SK-N-SH treated with all-trans-retinoic acid at 6 μM for 48 hours (cell line): ENCODE results near the gene TNS3.

Experiments used
- ATAC-seq: fragments of 200-7000 bp; cut with Tn5 transposase; 3 replicates; pipeline ENCODE4 v1.9.1; 2020; ENCODE audit warnings: mild to moderate bottlenecking, moderate library complexity
- ARNTL ChIP-seq: fragments of 450-650 bp; formaldehyde crosslinking; IDR thresholded peaks from 2 replicates; pipeline ENCODE4 v1.5.0; 2020; ENCODE audit warnings: low read depth, mild to moderate bottlenecking, moderate library complexity, borderline replicate concordance
- BACH2 ChIP-seq: fragments of 250-450 bp; sonication (Bioruptor Pico); IDR thresholded peaks from 2 replicates; pipeline ENCODE4 v1.9.0; 2021; ENCODE audit warnings: mild to moderate bottlenecking, borderline replicate concordance
- CSDC2 ChIP-seq: fragments of 250-450 bp; sonication (Bioruptor Pico); IDR thresholded peaks from 2 replicates; pipeline ENCODE4 v1.5.0; 2020; ENCODE audit warnings: mild to moderate bottlenecking, moderate library complexity
- ESRRG ChIP-seq: fragments of 250-450 bp; sonication (Bioruptor Pico); IDR thresholded peaks from 2 replicates; pipeline ENCODE4 v1.6.1; 2021; ENCODE audit warnings: mild to moderate bottlenecking
- GLIS3 ChIP-seq: fragments of 250-450 bp; sonication (Bioruptor Pico); IDR thresholded peaks from 2 replicates; pipeline ENCODE4 v1.5.0; 2020; ENCODE audit warnings: mild to moderate bottlenecking, moderate library complexity
- ISL1 ChIP-seq: fragments of 250-450 bp; sonication (Bioruptor Pico); IDR thresholded peaks from 2 replicates; pipeline ENCODE4 v2.1.2; 2022; ENCODE audit warnings: mild to moderate bottlenecking, moderate library complexity
- OSR1 ChIP-seq: fragments of 250-450 bp; sonication (Bioruptor Pico); IDR thresholded peaks from 2 replicates; pipeline ENCODE4 v1.8.0; 2022; ENCODE audit warnings: moderate library complexity, mild to moderate bottlenecking, inconsistent platforms
- PPARA ChIP-seq: fragments of 250-450 bp; sonication (Bioruptor Pico); IDR thresholded peaks from 2 replicates; pipeline ENCODE4 v1.5.0; 2020; ENCODE audit warnings: mild to moderate bottlenecking, borderline replicate concordance
- RARB ChIP-seq: fragments of 250-450 bp; sonication (Bioruptor Pico); IDR thresholded peaks from 2 replicates; pipeline ENCODE4 v1.8.0; 2021; ENCODE audit warnings: mild to moderate bottlenecking, moderate library complexity
- SNAI2 ChIP-seq: fragments of 250-450 bp; sonication (Bioruptor Pico); IDR thresholded peaks from 2 replicates; pipeline ENCODE4 v1.5.0; 2020; ENCODE audit warnings: mild to moderate bottlenecking, moderate library complexity
- TCF4 ChIP-seq: fragments of 250-450 bp; sonication (Bioruptor Pico); IDR thresholded peaks from 2 replicates; pipeline ENCODE4 v1.8.0; 2021; ENCODE audit warnings: mild to moderate bottlenecking, moderate library complexity, borderline replicate concordance
- TOX ChIP-seq: fragments of 250-450 bp; sonication (Bioruptor Pico); IDR thresholded peaks from 2 replicates; pipeline ENCODE4 v1.8.0; 2021; ENCODE audit warnings: mild to moderate bottlenecking, moderate library complexity, borderline replicate concordance
- ZC3H10 ChIP-seq: fragments of 250-450 bp; sonication (Bioruptor Pico); IDR thresholded peaks from 2 replicates; pipeline ENCODE4 v1.5.1; 2021; ENCODE audit warnings: mild to moderate bottlenecking, moderate library complexity
- ZFP3 ChIP-seq: fragments of 250-450 bp; sonication (Bioruptor Pico); IDR thresholded peaks from 2 replicates; pipeline ENCODE4 v1.5.0; 2020; ENCODE audit warnings: mild to moderate bottlenecking, moderate library complexity
- ZFP30 ChIP-seq: fragments of 450-650 bp; formaldehyde crosslinking; IDR thresholded peaks from 2 replicates; pipeline ENCODE4 v1.5.0; 2022; ENCODE audit warnings: mild to moderate bottlenecking, moderate library complexity
- ZNF565 ChIP-seq: fragments of 450-650 bp; formaldehyde crosslinking; conservative IDR thresholded peaks from 2 replicates; pipeline ENCODE4 v1.5.0; 2020; ENCODE audit warnings: low read depth, mild to moderate bottlenecking, moderate library complexity
- ZNF70 ChIP-seq: fragments of 450-650 bp; formaldehyde crosslinking; IDR thresholded peaks from 2 replicates; pipeline ENCODE4 v1.5.0; 2020; ENCODE audit warnings: mild to moderate bottlenecking, moderate library complexity
- ZNF8 ChIP-seq: fragments of 450-650 bp; formaldehyde crosslinking; IDR thresholded peaks from 2 replicates; pipeline ENCODE4 v1.5.0; 2020; ENCODE audit warnings: mild to moderate bottlenecking, moderate library complexity
- TF ChIP-seq, protein P1 (sequence below): fragments of 250-450 bp; sonication (Bioruptor Pico); IDR thresholded peaks from 2 replicates; pipeline ENCODE4 v1.8.0; 2020; ENCODE audit warnings: mild to moderate bottlenecking, moderate library complexity, borderline replicate concordance
- TF ChIP-seq, protein P2 (sequence below): fragments of 250-450 bp; sonication (Bioruptor Pico); IDR thresholded peaks from 2 replicates; pipeline ENCODE4 v1.8.0; 2021; ENCODE audit warnings: low read depth, mild to moderate bottlenecking, moderate library complexity, borderline replicate concordance
- TF ChIP-seq, protein P3 (sequence below): fragments of 250-450 bp; sonication (Bioruptor Pico); IDR thresholded peaks from 2 replicates; pipeline ENCODE4 v1.5.0; 2020; ENCODE audit warnings: mild to moderate bottlenecking, moderate library complexity
- TF ChIP-seq, protein P4 (sequence below): fragments of 250-450 bp; sonication (Bioruptor Pico); IDR thresholded peaks from 2 replicates; pipeline ENCODE4 v1.5.1; 2021; ENCODE audit warnings: mild to moderate bottlenecking, moderate library complexity

TNS3 gene

DNA sequence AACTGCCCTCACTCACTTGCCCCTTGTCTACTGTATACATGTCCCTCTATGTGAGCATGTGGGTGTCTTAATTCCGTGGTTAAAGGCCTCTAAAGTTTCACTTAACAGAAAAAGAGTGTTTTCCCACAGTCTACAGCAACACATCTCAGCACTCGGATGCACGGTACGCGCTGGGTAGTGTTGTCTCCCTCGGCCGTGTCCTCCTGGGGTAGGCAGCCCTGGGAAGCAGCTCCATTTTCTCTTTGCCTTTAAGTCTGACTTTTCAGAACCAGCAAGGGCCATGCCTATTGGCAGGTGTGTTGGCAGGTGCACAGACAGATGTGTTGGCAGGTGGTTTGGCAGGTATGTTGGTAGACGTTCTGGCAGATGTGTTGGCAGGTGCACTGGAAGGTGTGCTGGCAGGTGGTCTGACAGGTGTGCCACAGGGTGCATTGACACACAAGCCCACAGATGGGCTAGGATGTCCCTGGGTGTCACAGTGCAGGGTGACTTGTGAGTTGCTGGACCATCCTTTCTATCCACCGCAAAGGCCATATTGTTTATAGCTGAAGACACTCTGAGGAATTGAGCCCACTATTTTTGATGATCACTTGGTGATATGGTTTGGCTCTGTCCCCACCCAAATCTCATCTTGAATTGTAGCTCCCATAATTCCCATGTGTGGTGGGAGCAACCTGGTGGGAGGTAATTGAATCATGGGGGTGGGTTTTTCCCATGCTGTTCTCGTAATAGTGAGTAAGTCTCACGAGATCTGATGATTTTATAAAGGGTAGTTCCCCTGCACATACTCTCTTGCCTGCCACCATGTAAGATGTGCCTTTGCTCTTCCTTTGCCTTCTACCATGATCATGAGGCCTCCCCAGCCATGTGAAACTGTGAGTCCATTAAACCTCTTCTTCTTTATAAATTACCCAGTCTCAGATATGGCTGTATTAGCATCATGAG, 296.9 kb downstream of the TNS3 start:
- ATAC-seq: no peak
- TF ChIP-seq, protein P1, sequence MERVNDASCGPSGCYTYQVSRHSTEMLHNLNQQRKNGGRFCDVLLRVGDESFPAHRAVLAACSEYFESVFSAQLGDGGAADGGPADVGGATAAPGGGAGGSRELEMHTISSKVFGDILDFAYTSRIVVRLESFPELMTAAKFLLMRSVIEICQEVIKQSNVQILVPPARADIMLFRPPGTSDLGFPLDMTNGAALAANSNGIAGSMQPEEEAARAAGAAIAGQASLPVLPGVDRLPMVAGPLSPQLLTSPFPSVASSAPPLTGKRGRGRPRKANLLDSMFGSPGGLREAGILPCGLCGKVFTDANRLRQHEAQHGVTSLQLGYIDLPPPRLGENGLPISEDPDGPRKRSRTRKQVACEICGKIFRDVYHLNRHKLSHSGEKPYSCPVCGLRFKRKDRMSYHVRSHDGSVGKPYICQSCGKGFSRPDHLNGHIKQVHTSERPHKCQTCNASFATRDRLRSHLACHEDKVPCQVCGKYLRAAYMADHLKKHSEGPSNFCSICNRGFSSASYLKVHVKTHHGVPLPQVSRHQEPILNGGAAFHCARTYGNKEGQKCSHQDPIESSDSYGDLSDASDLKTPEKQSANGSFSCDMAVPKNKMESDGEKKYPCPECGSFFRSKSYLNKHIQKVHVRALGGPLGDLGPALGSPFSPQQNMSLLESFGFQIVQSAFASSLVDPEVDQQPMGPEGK (CRISPR knock-in tag): no peak
- TF ChIP-seq ZNF70 (CRISPR knock-in tag): no peak
- no peak for TF ChIP-seq RARB (CRISPR knock-in tag)
- TF ChIP-seq, protein P2, sequence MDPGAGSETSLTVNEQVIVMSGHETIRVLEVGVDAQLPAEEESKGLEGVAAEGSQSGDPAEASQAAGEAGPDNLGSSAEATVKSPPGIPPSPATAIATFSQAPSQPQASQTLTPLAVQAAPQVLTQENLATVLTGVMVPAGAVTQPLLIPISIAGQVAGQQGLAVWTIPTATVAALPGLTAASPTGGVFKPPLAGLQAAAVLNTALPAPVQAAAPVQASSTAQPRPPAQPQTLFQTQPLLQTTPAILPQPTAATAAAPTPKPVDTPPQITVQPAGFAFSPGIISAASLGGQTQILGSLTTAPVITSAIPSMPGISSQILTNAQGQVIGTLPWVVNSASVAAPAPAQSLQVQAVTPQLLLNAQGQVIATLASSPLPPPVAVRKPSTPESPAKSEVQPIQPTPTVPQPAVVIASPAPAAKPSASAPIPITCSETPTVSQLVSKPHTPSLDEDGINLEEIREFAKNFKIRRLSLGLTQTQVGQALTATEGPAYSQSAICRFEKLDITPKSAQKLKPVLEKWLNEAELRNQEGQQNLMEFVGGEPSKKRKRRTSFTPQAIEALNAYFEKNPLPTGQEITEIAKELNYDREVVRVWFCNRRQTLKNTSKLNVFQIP (CRISPR knock-in tag): no peak
- no peak for TF ChIP-seq OSR1 (CRISPR knock-in tag)
- TF ChIP-seq, protein P3, sequence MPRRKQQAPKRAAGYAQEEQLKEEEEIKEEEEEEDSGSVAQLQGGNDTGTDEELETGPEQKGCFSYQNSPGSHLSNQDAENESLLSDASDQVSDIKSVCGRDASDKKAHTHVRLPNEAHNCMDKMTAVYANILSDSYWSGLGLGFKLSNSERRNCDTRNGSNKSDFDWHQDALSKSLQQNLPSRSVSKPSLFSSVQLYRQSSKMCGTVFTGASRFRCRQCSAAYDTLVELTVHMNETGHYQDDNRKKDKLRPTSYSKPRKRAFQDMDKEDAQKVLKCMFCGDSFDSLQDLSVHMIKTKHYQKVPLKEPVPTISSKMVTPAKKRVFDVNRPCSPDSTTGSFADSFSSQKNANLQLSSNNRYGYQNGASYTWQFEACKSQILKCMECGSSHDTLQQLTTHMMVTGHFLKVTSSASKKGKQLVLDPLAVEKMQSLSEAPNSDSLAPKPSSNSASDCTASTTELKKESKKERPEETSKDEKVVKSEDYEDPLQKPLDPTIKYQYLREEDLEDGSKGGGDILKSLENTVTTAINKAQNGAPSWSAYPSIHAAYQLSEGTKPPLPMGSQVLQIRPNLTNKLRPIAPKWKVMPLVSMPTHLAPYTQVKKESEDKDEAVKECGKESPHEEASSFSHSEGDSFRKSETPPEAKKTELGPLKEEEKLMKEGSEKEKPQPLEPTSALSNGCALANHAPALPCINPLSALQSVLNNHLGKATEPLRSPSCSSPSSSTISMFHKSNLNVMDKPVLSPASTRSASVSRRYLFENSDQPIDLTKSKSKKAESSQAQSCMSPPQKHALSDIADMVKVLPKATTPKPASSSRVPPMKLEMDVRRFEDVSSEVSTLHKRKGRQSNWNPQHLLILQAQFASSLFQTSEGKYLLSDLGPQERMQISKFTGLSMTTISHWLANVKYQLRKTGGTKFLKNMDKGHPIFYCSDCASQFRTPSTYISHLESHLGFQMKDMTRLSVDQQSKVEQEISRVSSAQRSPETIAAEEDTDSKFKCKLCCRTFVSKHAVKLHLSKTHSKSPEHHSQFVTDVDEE (CRISPR knock-in tag): no peak
- no peak for TF ChIP-seq ZNF8 (CRISPR knock-in tag)
- TF ChIP-seq ZFP3: no peak
- no peak for TF ChIP-seq BACH2
- TF ChIP-seq PPARA (CRISPR knock-in tag): no peak
- TF ChIP-seq SNAI2 (CRISPR knock-in tag): no peak
- no peak for TF ChIP-seq TOX (CRISPR knock-in tag)
- TF ChIP-seq ZNF565 (CRISPR knock-in tag): no peak

DNA sequence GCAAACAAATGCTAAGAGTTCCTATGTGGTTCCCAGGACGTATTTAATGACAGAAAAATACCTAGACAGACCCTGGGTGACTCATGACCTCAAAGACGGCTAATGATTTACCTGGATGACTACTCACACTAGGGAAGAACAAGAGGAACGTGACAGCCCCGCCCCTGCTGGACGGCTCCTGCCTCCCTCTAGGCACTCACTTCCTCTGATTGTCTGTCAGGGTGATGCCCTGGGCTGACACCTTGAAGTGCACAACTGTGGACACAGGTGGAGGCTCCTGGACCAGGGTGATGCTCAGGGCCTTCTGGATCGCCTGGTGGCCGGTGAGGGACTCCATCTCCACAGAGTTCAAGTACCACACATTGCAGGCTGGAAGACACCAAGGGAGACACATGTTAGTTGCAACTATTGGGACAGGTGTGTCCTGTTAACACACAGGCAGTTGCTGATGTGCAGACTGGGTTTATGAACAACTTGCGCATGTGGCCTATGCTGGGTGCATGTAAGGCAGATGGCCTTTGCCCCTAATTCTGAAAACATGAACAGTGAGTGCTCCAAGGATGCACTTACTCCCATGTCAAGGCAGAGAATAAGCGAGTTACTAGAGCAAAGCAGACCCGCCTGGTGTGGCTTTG, 298.3 kb downstream of the TNS3 start:
- TF ChIP-seq RARB (CRISPR knock-in tag): no peak
- TF ChIP-seq, protein P4, sequence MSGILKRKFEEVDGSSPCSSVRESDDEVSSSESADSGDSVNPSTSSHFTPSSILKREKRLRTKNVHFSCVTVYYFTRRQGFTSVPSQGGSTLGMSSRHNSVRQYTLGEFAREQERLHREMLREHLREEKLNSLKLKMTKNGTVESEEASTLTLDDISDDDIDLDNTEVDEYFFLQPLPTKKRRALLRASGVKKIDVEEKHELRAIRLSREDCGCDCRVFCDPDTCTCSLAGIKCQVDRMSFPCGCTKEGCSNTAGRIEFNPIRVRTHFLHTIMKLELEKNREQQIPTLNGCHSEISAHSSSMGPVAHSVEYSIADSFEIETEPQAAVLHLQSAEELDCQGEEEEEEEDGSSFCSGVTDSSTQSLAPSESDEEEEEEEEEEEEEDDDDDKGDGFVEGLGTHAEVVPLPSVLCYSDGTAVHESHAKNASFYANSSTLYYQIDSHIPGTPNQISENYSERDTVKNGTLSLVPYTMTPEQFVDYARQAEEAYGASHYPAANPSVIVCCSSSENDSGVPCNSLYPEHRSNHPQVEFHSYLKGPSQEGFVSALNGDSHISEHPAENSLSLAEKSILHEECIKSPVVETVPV (CRISPR knock-in tag): no peak
- TF ChIP-seq ARNTL (CRISPR knock-in tag): no peak
- no peak for TF ChIP-seq ESRRG (CRISPR knock-in tag)
- no peak for TF ChIP-seq PPARA (CRISPR knock-in tag)
- no peak for TF ChIP-seq ZC3H10 (CRISPR knock-in tag)
- no peak for TF ChIP-seq ZNF565 (CRISPR knock-in tag)
- TF ChIP-seq, protein P2 (CRISPR knock-in tag): no peak
- no peak for TF ChIP-seq ZFP30 (CRISPR knock-in tag)
- TF ChIP-seq ISL1 (CRISPR knock-in tag): no peak
- no peak for TF ChIP-seq SNAI2 (CRISPR knock-in tag)
- TF ChIP-seq TCF4 (CRISPR knock-in tag): no peak
- no peak for TF ChIP-seq GLIS3 (CRISPR knock-in tag)
- TF ChIP-seq TOX (CRISPR knock-in tag): no peak
- TF ChIP-seq ZNF8 (CRISPR knock-in tag): no peak
- TF ChIP-seq, protein P3 (CRISPR knock-in tag): no peak
- no peak for TF ChIP-seq ZNF70 (CRISPR knock-in tag)
- no peak for TF ChIP-seq CSDC2 (CRISPR knock-in tag)
- TF ChIP-seq, protein P1 (CRISPR knock-in tag): no peak
- no peak for ATAC-seq
